BLaER1 (cell line): ENCODE results near the gene NR2F1.

Experiments
- H3K27ac ChIP-seq: shearing (Covaris generic); formaldehyde crosslinking; 2 replicates; pipeline ENCODE4 v1.8.1; 2022
- H3K27me3 ChIP-seq: shearing (Covaris generic); formaldehyde crosslinking; 2 replicates; pipeline ENCODE4 v1.8.1; 2022
- H3K36me3 ChIP-seq: shearing (Covaris generic); formaldehyde crosslinking; 2 replicates; pipeline ENCODE4 v1.8.1; 2022
- H3K4me1 ChIP-seq: shearing (Covaris generic); formaldehyde crosslinking; 2 replicates; pipeline ENCODE4 v1.8.1; 2022
- H3K4me2 ChIP-seq: shearing (Covaris generic); formaldehyde crosslinking; 2 replicates; pipeline ENCODE4 v1.8.1; 2022
- H3K4me3 ChIP-seq: shearing (Covaris generic); formaldehyde crosslinking; 2 replicates; pipeline ENCODE4 v1.8.1; 2022
- H3K9ac ChIP-seq: shearing (Covaris generic); formaldehyde crosslinking; 2 replicates; pipeline ENCODE4 v1.8.1; 2022
- H3K9me3 ChIP-seq: shearing (Covaris generic); formaldehyde crosslinking; 2 replicates; pipeline ENCODE4 v1.8.1; 2022
- H4K20me1 ChIP-seq: shearing (Covaris generic); formaldehyde crosslinking; 2 replicates; pipeline ENCODE4 v1.8.1; 2022
- Cebpa-rat ChIP-seq: shearing (Covaris generic); IDR thresholded peaks from 2 replicates; pipeline ENCODE4 v1.8.1; 2022

NR2F1 gene

GRCh38 chr5:93571114-93571949, 11.7 kb upstream of the NR2F1 start:
- TF ChIP-seq Cebpa-rat = no peak
- peaks cover 89% of the 10 kb centered on the region for H3K27me3 ChIP-seq
- H3K9ac ChIP-seq = no peak overlapping the region
- peak overlapping the region; percentile 40; the same call in 1 of the 2 replicates for H3K4me3 ChIP-seq
- no peaks in the 10 kb centered on the region for H3K36me3 ChIP-seq
- H3K9me3 ChIP-seq = peaks cover 47% of the 10 kb centered on the region
- H3K4me1 ChIP-seq = no peaks in the 10 kb centered on the region
- H3K4me2 ChIP-seq = no peak overlapping the region
- H4K20me1 ChIP-seq = peaks cover 36% of the 10 kb centered on the region; the same call in 1 of the 2 replicates
- no peak overlapping the region for H3K27ac ChIP-seq

- Histone ChIP-seq H3K9me3 (peaks cover 47% of the 10 kb centered on the region), H3K4me1 (no peaks in the 10 kb centered on the region), H3K9ac (no peak overlapping the region), H3K27me3 (peaks cover 97% of the 10 kb centered on the region), H3K27ac (no peak overlapping the region), H3K36me3 (no peaks in the 10 kb centered on the region), H3K4me3 (peak overlapping the region; percentile 13; the same call in 1 of the 2 replicates), H4K20me1 (peaks cover 45% of the 10 kb centered on the region), H3K4me2 (no peak overlapping the region)
- no peak for TF ChIP-seq Cebpa-rat
Observed at GRCh38 chr5:93572101-93572607, 10.9 kb upstream of the NR2F1 start.

- Histone ChIP-seq H3K36me3 (no peaks in the 10 kb centered on the region), H3K9me3 (peaks cover 47% of the 10 kb centered on the region), H3K4me1 (no peaks in the 10 kb centered on the region), H4K20me1 (peaks cover 51% of the 10 kb centered on the region), H3K27ac (no peak overlapping the region), H3K27me3 (peaks cover 97% of the 10 kb centered on the region), H3K4me2 (no peak overlapping the region), H3K9ac (no peak overlapping the region), H3K4me3 (0 out of 2 replicates have a peak overlapping the region, but pooled peaks have one; percentile 13)
- no peak for TF ChIP-seq Cebpa-rat
Observed at GRCh38 chr5:93572608-93573353, 10.2 kb upstream of the NR2F1 start.

GRCh38 chr5:93573354-93574351, 9.4 kb upstream of the NR2F1 start:
- no peak overlapping the region for H3K27ac ChIP-seq
- TF ChIP-seq Cebpa-rat = no peak
- H3K9ac ChIP-seq = no peak overlapping the region
- H3K9me3 ChIP-seq = peaks cover 47% of the 10 kb centered on the region
- H3K4me1 ChIP-seq = peaks cover 6% of the 10 kb centered on the region
- no peak overlapping the region for H3K4me3 ChIP-seq
- H3K36me3 ChIP-seq = no peaks in the 10 kb centered on the region
- H3K4me2 ChIP-seq = no peak overlapping the region
- H4K20me1 ChIP-seq = peaks cover 60% of the 10 kb centered on the region
- H3K27me3 ChIP-seq = peaks cover 100% of the 10 kb centered on the region

- H3K27ac ChIP-seq = no peak overlapping the region
- H3K27me3 ChIP-seq = peaks cover 100% of the 10 kb centered on the region
Observed at GRCh38 chr5:93574491-93575305, 8.3 kb upstream of the NR2F1 start.

GRCh38 chr5:93575461-93576414, 7.3 kb upstream of the NR2F1 start:
- Histone ChIP-seq H3K4me1 (peaks cover 25% of the 10 kb centered on the region), H3K9me3 (peaks cover 34% of the 10 kb centered on the region), H4K20me1 (peaks cover 80% of the 10 kb centered on the region), H3K4me2 (no peak overlapping the region), H3K4me3 (no peak overlapping the region), H3K9ac (no peak overlapping the region), H3K36me3 (no peaks in the 10 kb centered on the region), H3K27ac (no peak overlapping the region), H3K27me3 (peaks cover 100% of the 10 kb centered on the region)
- TF ChIP-seq Cebpa-rat = no peak

More at GRCh38 chr5:93574491-93575305, 8.3 kb upstream of the NR2F1 start:
- TF ChIP-seq Cebpa-rat = no peak
- peaks cover 14% of the 10 kb centered on the region for H3K4me1 ChIP-seq
- H4K20me1 ChIP-seq = peaks cover 70% of the 10 kb centered on the region
- H3K9me3 ChIP-seq = peaks cover 45% of the 10 kb centered on the region
- no peak overlapping the region for H3K9ac ChIP-seq
- no peak overlapping the region for H3K4me2 ChIP-seq
- no peak overlapping the region for H3K4me3 ChIP-seq
- no peaks in the 10 kb centered on the region for H3K36me3 ChIP-seq

- Histone ChIP-seq H4K20me1 (peaks cover 91% of the 10 kb centered on the region), H3K36me3 (no peaks in the 10 kb centered on the region), H3K4me1 (peaks cover 30% of the 10 kb centered on the region)
Observed at GRCh38 chr5:93576994-93577853, 5.8 kb upstream of the NR2F1 start.

More at GRCh38 chr5:93576994-93577853, 5.8 kb upstream of the NR2F1 start:
- TF ChIP-seq Cebpa-rat = no peak
- H3K4me3 ChIP-seq = no peak overlapping the region
- H3K27me3 ChIP-seq = peaks cover 100% of the 10 kb centered on the region
- H3K27ac ChIP-seq = no peak overlapping the region
- no peak overlapping the region for H3K4me2 ChIP-seq
- peaks cover 19% of the 10 kb centered on the region for H3K9me3 ChIP-seq
- no peak overlapping the region for H3K9ac ChIP-seq
